GM12878 (cell line): ENCODE measurements around the gene SLC7A5. TPM values are rescaled to one million over a fixed set of nuclear protein-coding genes. Genes with fewer than 3 reads are reported as not detected.
A peak's percentile ranks its signal among the peaks of the same experiment; 100 is the strongest.

Experiments used
- ATF2 ChIP-seq: IDR thresholded peaks from 2 replicates; pipeline ENCODE4 v1.6.1; 2012; ENCODE audit warnings: low read length, inconsistent platforms
- CEBPB ChIP-seq, 2 experiments: fragments of 150-350 bp in 1 of 2; IDR thresholded peaks; 2 replicates each; pipeline ENCODE4 v1.6.1; 2012 to 2014; ENCODE audit warnings: low read depth in 2 of 2, low read length in 2 of 2, borderline replicate concordance in 1 of 2, inconsistent platforms in 1 of 2
- CEBPZ ChIP-seq: fragments of 150-350 bp; IDR thresholded peaks from 2 replicates; pipeline ENCODE4 v1.6.1; 2016; ENCODE audit warnings: low read depth, low read length
- EZH2 ChIP-seq: IDR thresholded peaks from 2 replicates; pipeline ENCODE4 v1.6.1; 2012; ENCODE audit warnings: low read depth, mild to moderate bottlenecking, control low read depth, inconsistent platforms, low read length, borderline replicate concordance; ENCODE audit not compliant: control insufficient read depth
- GABPA ChIP-seq: IDR thresholded peaks from 2 replicates; pipeline ENCODE4 v1.6.1; 2014; ENCODE audit warnings: antibody characterized with exemption, low read depth, mild to moderate bottlenecking, inconsistent platforms
- JUNB ChIP-seq: IDR thresholded peaks from 2 replicates; pipeline ENCODE4 v1.6.1; 2016; ENCODE audit warnings: antibody characterized with exemption, mild to moderate bottlenecking
- JUND ChIP-seq: IDR thresholded peaks from 2 replicates; pipeline ENCODE4 v1.6.1; 2012; ENCODE audit warnings: low read depth, mild to moderate bottlenecking, low read length, improper control_type of control experiment, moderate library complexity
- MTA3 ChIP-seq: IDR thresholded peaks from 2 replicates; pipeline ENCODE4 v1.6.1; 2012; ENCODE audit warnings: low read length, inconsistent platforms, borderline replicate concordance
- MYB ChIP-seq: fragments of 150-350 bp; IDR thresholded peaks from 2 replicates; pipeline ENCODE4 v1.6.1; 2014; ENCODE audit warnings: mild to moderate bottlenecking, low read depth, low read length, borderline replicate concordance
- NFIC ChIP-seq: IDR thresholded peaks from 2 replicates; pipeline ENCODE4 v1.6.1; 2012; ENCODE audit warnings: low read depth, mild to moderate bottlenecking, inconsistent platforms, low read length, moderate library complexity
- RELB ChIP-seq: fragments of 450-650 bp; IDR thresholded peaks from 2 replicates; pipeline ENCODE4 v1.6.1; 2017; ENCODE audit warnings: low read depth, mild to moderate bottlenecking, moderate library complexity
- SIX5 ChIP-seq: IDR thresholded peaks from 2 replicates; pipeline ENCODE4 v1.6.1; 2011; ENCODE audit warnings: mild to moderate bottlenecking, low read depth, low read length, moderate library complexity; ENCODE audit not compliant: severe bottlenecking
- TAF1 ChIP-seq: IDR thresholded peaks from 2 replicates; pipeline ENCODE4 v1.6.1; 2011; ENCODE audit warnings: mild to moderate bottlenecking, low read depth, low read length, borderline replicate concordance
- polyA plus RNA-seq, 11 experiments: library from polyadenylated mRNA; depleted of rRNA in 4 of 11; unstranded in 6 of 11; stranded (reverse) in 5 of 11; fragments of >200 nt; fragmentation: Nextera tagmentation in 4 of 11; fragmentation: Illumina TruSeq in 1 of 11; extraction: Ambion mirVana in 4 of 11; extraction: Trizol in 1 of 11; gene quantifications; 1 replicate in 1 of 11; 2 replicates in 10 of 11; pipeline versions ENCODE4 v1.2.1 to v1.2.3, GENCODE V29; 2011 to 2016; ENCODE audit warnings: inconsistent platforms in 2 of 11, missing spikeins in 2 of 11, low read depth in 1 of 11
- total RNA-seq, 4 experiments: library from RNA; depleted of rRNA in 3 of 4; stranded (reverse); fragments of >200 nt in 3 of 4; fragmentation: Illumina TruSeq in 1 of 4; extraction: Trizol in 1 of 4; gene quantifications; 2 replicates each; pipeline versions ENCODE4 v1.2.1 to v1.2.3, GENCODE V29; 2013 to 2021
- TF ChIP-seq, protein P1 (sequence below): fragments of 450-650 bp; IDR thresholded peaks from 2 replicates; pipeline ENCODE4 v1.6.1; 2014; ENCODE audit warnings: mild to moderate bottlenecking
- TF ChIP-seq, protein P2 (sequence below): IDR thresholded peaks from 2 replicates; pipeline ENCODE4 v1.6.1; 2012; ENCODE audit warnings: improper control_type of control experiment, low read depth, low read length; ENCODE audit not compliant: insufficient replicate concordance

SLC7A5 gene
- total and polyA plus RNA-seq, 10 of the 15 experiments (the other 5 are each of a cell fraction or from before 2014, with no cell fraction given), result 2.3 to 101 (median 35.8) TPM

- TF ChIP-seq CEBPZ (no peak), SIX5 (no peak), GABPA (0 out of 2 replicates have a peak, but pooled peaks have one; percentile 37), EZH2 (no peak), ATF2 (peak; percentile 73), MYB (no peak), CEBPB (IDR thresholded peaks at IDR 0.05; ENCODE audit: borderline replicate concordance in 1 of 2, low read depth in 2 of 2, low read length in 2 of 2) (no peak), JUND (no peak), MTA3 (peak; percentile 90; the same call in 1 of the 2 replicates), TAF1 (no peak), RELB (peak; percentile 86), JUNB (no peak), NFIC (peak; percentile 92)
- TF ChIP-seq, protein P1, sequence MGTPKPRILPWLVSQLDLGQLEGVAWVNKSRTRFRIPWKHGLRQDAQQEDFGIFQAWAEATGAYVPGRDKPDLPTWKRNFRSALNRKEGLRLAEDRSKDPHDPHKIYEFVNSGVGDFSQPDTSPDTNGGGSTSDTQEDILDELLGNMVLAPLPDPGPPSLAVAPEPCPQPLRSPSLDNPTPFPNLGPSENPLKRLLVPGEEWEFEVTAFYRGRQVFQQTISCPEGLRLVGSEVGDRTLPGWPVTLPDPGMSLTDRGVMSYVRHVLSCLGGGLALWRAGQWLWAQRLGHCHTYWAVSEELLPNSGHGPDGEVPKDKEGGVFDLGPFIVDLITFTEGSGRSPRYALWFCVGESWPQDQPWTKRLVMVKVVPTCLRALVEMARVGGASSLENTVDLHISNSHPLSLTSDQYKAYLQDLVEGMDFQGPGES, result no peak
- TF ChIP-seq, protein P2, sequence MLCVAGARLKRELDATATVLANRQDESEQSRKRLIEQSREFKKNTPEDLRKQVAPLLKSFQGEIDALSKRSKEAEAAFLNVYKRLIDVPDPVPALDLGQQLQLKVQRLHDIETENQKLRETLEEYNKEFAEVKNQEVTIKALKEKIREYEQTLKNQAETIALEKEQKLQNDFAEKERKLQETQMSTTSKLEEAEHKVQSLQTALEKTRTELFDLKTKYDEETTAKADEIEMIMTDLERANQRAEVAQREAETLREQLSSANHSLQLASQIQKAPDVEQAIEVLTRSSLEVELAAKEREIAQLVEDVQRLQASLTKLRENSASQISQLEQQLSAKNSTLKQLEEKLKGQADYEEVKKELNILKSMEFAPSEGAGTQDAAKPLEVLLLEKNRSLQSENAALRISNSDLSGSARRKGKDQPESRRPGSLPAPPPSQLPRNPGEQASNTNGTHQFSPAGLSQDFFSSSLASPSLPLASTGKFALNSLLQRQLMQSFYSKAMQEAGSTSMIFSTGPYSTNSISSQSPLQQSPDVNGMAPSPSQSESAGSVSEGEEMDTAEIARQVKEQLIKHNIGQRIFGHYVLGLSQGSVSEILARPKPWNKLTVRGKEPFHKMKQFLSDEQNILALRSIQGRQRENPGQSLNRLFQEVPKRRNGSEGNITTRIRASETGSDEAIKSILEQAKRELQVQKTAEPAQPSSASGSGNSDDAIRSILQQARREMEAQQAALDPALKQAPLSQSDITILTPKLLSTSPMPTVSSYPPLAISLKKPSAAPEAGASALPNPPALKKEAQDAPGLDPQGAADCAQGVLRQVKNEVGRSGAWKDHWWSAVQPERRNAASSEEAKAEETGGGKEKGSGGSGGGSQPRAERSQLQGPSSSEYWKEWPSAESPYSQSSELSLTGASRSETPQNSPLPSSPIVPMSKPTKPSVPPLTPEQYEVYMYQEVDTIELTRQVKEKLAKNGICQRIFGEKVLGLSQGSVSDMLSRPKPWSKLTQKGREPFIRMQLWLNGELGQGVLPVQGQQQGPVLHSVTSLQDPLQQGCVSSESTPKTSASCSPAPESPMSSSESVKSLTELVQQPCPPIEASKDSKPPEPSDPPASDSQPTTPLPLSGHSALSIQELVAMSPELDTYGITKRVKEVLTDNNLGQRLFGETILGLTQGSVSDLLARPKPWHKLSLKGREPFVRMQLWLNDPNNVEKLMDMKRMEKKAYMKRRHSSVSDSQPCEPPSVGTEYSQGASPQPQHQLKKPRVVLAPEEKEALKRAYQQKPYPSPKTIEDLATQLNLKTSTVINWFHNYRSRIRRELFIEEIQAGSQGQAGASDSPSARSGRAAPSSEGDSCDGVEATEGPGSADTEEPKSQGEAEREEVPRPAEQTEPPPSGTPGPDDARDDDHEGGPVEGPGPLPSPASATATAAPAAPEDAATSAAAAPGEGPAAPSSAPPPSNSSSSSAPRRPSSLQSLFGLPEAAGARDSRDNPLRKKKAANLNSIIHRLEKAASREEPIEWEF, result no peak
Measured at GRCh38 chr16:87780385-87780989, 88.8 kb downstream of the SLC7A5 start (continued).
